Coronary artery (tissue), 2 donors: Measurements from ENCODE around the gene AQR.
"Not testable (repeated sequence)": the region's sequence is repeated elsewhere in the genome, so short reads cannot be mapped to it uniquely, and the experiment has no call there.

Source experiments
- DNase-seq: peaks from one replicate; pipeline ENCODE4 v3.0.0-alpha.2; 2017; ENCODE audit warnings: low spot score
- H3K27ac ChIP-seq, 2 donors: fragments of 200-600 bp; sonication (generic); one replicate each; pipeline ENCODE4 v1.5.1; 2016 to 2019
- H3K4me3 ChIP-seq: fragments of 200-600 bp; sonication (generic); 2 replicates; pipeline ENCODE4 v1.5.1; 2016; ENCODE audit warnings: mild to moderate bottlenecking, moderate library complexity
- TF ChIP-seq, protein P1 (sequence below): fragments of 200-600 bp; sonication (generic); IDR thresholded peaks from one replicate; pipeline ENCODE4 v1.5.1; 2019; ENCODE audit warnings: antibody characterized with exemption

The AQR gene

DNA sequence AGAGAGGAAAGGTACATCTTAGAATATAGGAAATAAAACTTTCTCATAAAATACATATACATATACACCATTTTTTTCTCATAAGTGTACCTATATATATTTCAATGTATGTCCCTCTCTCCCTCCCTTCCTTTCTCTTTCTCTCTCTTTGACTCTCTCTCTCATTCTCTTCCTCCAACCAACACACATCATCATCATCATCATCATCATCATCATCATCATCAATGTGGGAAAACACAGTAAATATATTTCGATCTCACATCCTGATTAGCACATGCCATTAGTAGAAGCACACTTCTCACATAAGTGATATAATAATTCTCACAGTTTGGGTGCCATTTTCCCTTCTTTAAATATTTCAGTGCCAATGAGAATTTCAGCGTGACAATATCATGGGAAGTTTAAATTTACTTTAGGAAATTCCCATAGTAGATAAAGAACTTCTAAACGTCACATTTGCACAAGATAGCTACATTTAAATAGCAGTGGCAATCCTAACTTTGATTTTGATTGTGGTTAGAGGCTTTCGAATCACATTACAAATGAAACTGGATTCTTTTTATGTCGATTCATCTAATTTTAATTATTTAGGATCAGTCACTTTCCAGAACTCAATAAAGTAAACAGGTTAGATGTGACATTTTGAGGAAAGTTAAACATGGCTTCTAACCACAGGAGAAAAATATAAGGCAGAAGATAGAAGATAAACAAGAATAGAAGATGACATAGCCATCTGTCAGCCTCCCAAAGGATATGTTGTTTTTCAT is 141.2 kb downstream of the AQR start:
- Histone ChIP-seq H3K4me3 (no peak overlapping the region), H3K27ac (no peak overlapping the region)
- TF ChIP-seq, protein P1, sequence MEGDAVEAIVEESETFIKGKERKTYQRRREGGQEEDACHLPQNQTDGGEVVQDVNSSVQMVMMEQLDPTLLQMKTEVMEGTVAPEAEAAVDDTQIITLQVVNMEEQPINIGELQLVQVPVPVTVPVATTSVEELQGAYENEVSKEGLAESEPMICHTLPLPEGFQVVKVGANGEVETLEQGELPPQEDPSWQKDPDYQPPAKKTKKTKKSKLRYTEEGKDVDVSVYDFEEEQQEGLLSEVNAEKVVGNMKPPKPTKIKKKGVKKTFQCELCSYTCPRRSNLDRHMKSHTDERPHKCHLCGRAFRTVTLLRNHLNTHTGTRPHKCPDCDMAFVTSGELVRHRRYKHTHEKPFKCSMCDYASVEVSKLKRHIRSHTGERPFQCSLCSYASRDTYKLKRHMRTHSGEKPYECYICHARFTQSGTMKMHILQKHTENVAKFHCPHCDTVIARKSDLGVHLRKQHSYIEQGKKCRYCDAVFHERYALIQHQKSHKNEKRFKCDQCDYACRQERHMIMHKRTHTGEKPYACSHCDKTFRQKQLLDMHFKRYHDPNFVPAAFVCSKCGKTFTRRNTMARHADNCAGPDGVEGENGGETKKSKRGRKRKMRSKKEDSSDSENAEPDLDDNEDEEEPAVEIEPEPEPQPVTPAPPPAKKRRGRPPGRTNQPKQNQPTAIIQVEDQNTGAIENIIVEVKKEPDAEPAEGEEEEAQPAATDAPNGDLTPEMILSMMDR = no peak
- no peak for DNase-seq

DNA sequence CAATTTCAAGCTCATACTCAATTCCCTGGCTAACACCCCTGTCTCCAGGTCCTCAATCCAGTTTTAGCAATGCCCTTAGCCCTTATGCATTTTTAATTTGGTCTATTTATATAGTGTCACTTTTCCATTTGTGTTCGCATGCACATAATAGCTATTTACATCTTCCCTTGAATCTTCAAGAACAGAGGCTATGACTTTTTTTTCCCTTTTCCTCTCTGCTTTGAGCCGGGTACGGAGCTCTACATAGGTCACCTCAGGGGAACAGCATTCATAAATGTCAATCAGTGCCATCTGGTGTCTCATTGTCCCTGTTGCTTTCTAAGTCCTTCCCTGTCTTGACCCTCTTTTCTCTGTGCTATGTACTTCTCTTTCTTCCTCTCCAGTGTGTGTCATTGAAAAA is 147.7 kb downstream of the AQR start:
- Histone ChIP-seq H3K4me3 (no peak overlapping the region), H3K27ac (no peak overlapping the region)
- no peak for DNase-seq
- TF ChIP-seq, protein P1 = no peak

DNA sequence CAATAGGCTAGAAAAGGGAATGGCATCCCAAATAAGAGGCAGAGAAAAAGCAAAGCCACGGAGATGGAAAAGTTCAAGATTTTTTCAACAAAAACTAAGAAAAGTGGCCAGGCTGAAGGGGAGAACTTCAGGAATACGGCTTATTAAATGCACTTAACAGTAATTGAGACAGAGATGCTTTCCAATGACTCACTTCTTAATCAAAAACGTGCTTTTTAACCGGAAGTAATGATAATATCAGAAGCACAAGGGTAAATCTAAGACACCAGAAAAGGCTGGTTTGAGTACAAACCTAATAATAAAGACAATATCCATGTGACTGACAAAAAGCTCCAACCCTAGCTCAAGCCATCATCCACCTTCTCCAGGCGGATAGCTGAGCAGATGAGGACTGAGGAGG is 149.4 kb downstream of the AQR start:
- TF ChIP-seq, protein P1 = no peak
- Histone ChIP-seq H3K27ac (no peak overlapping the region), H3K4me3 (no peak overlapping the region)
- no peak for DNase-seq

DNA sequence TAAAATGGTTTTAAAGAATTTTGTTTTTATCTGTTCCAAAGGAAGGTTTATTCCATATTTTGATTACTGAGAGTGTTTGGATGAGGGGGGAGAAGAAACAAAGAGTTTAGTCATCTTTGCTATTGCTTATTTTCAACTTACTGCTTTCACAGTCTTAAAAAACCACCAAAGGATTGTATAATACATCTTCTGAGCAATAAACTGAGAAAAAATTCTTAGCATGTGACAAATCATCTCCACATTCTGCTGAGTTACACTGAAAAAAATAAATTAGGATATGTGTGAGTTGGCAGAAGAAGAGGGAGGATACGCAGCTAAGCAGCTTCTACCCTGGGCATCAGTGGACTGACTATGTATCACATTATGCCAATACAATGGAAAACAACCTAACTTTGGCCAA is 151.0 kb downstream of the AQR start:
- H3K27ac ChIP-seq = no peak overlapping the region
- TF ChIP-seq, protein P1 = no peak
- DNase-seq = no peak
- no peak overlapping the region for H3K4me3 ChIP-seq

DNA sequence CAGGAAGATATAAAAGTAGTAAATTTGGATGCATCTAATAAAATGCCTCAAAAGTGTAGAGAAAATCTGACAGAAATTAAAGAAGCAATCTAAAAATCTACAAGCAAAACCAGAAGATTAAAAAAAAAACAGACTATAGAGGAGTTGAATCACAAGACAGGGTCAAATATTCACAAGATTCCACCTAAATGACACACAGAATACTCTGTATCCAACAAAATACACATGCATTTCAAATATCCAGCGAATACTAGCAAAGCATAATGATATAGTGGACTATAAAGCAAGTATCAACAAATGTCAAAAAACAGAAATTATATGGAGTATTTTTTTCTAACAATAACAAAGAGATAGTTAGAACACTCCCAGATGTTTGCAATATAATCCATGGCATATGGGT is 153.7 kb downstream of the AQR start:
- DNase-seq = no peak
- TF ChIP-seq, protein P1 = no peak
- no peak overlapping the region for H3K4me3 ChIP-seq
- no peak overlapping the region for H3K27ac ChIP-seq

DNA sequence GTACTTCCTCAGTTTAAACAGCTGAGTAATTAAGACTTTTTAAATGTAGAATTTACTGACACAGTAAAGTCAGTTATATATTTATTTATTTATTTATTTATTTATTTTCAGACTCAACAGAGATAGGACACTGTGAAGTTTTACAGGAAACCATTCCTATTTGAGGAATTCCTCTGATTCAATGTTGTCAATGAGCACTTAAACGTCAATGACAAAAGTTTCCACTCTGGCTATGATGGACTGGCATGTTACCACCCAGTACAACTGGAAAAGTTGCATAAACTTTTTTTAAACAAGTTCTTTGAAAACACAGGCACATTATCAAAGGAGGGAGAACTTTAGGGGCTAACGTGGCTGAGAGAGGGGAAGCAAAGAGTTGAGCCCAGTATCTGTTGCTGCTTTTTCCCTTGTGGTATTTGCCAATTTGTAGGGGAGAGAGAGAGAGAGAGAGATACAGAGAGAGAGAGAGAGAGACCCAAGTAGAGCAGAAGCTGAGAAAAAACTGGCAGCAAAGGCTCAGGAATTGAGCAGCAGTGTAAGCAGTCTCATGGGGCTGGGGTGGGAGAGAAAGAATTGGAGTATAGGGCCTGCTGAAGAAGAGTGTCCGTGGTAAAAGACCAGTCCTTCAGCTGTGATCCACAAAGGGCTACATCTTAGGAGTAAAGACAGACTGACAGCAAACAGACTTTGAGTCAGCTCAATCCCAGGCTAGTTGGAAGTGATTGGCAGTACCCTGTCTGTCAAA is 155.9 kb downstream of the AQR start:
- no peak for DNase-seq
- TF ChIP-seq, protein P1 = no peak
- peak overlapping the region; percentile 39 to 84 for H3K27ac ChIP-seq
- no peak overlapping the region for H3K4me3 ChIP-seq

DNA sequence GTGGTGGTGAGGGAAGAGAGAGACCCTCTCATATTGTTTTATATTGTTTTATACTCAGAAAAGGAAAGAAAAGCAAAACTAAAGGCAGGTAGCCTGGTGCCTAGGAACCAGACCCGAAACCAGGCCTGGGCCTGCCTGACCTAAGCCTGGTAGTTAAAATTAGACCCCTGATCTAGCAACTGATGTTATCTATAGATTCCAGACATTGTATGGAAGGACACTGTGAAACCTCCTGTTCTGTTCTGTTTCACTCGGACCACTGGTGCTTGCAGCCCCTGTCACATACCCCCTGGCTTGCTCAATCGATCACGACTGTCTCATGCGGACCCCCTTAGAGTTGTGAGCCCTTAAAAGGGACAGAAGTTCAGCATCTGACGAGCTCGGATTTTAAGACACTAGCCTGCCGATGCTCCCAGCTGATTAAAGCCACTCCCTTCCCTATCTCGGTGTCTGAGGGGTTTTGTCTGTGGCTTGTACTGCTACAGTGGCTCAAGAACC is 156.6 kb downstream of the AQR start:
- DNase-seq, H3K4me3 ChIP-seq: not testable (repeated sequence)
- H3K27ac ChIP-seq = peak overlapping the region; percentile 39 to 84
